Activated T-cell treated with anti-CD3 and anti-CD28 coated beads, Interleukin-2, amount 50 U/mL, for 48 hours (primary cell): ENCODE results near the gene SH3PXD2A.
A peak's percentile ranks its signal among the peaks of the same experiment; 100 is the strongest.

ENCODE experiments used
- DNase-seq, 2 experiments: peaks; one replicate each; pipeline ENCODE4 v3.0.0-alpha.2; 2020

Gene SH3PXD2A

GRCh38 chr10:103717341-103718246 lies 137.8 kb downstream of the SH3PXD2A start:
- DNase-seq = no peak

GRCh38 chr10:103716206-103717160 lies 138.9 kb downstream of the SH3PXD2A start:
- no peak for DNase-seq

DNA sequence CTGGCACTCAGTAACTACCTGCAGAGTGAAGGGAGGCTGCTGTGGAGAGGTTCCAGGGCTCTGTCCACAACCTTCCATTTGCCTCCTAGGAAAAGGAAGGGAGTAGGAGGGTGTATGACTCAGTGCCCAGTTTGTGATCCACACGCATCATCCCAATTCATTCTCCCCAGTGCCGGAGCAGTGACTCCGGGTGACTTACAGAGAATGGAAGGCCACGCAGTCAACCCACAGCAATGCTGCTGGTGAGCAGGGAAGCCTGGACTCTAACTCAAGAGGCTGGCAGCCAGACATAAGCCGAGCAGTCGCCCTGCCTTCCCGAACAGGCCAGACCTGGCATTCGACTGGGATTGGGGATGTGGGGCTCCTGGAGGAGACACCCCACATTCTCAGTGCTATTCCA lies 139.9 kb downstream of the SH3PXD2A start:
- DNase-seq = no peak

DNA sequence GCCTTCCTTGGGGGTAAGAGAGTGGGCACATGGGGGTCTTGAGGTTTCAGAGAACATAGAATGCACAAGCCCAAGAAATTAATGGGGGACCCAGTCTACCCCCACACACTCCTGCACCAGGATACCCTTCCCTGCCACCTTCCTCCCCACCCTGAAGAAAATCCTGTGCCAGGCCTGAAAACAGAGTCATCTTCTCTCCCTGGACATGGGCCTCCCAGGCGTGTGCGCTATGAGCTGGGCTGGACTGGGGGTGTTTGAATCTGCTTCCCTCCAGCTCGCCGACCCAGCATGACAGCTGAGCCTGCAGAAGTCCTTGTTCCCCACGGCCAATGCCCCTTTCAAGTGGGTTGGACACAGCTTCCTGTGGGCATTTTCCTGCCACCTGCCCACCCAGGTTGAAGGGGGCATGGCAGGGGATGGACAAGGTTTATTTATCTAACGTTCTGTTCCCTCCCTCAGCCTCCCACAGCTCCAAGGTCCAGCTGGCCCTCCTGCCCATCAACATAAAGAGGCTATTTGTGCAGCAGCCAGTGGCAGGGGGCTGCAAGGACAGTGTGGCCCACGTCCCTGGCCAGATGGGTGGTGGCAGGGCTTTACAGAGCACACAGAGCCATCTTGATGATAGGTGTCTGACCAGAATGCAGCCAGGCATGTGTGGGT lies 141.0 kb downstream of the SH3PXD2A start:
- DNase-seq = no peak

DNA sequence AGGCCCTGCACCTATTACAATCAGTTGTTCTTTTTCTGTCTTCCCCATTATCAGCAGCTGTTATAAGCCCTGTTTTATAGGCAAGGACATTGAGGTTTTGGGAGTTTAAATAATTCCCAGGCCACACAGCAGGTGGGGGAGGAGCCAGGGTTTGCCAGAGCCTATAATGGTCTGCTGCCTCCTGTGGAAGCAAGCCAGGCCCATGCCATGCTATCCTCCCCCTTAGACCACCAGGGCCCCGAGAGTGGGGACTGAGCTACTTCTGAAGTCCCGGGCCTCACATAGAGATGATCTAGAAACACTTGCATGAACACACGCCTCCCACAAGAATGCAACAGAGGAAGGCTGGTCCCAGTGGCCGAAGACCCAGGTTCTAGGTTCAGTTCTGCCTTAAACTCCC lies 141.7 kb downstream of the SH3PXD2A start:
- DNase-seq = no peak

- DNase-seq = peak; percentile 87 to 90
These were observed 142.4 kb downstream of the SH3PXD2A start for GRCh38 chr10:103712898-103713498.

DNA sequence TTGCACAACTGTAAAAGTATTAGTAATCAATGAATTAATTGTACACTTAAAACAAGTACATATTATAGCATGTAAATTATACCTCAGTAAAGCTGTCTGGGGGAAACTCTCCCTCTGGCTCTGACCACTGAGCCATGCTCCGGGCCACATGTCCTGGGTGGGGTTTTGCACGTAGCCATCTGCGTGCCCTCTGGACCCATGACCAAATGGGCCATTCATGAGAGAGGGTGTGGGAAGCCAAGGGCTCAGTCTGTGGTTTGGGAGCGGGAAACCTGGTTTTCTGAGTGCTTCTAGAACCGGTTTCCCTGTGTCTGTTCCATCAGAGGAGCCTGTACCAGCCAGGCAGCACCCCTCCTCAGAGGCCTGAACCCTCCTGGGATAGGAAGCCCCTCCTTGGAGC lies 143.2 kb downstream of the SH3PXD2A start:
- DNase-seq = no peak

- DNase-seq = no peak
These were observed 143.9 kb downstream of the SH3PXD2A start for GRCh38 chr10:103711351-103711994.

DNA sequence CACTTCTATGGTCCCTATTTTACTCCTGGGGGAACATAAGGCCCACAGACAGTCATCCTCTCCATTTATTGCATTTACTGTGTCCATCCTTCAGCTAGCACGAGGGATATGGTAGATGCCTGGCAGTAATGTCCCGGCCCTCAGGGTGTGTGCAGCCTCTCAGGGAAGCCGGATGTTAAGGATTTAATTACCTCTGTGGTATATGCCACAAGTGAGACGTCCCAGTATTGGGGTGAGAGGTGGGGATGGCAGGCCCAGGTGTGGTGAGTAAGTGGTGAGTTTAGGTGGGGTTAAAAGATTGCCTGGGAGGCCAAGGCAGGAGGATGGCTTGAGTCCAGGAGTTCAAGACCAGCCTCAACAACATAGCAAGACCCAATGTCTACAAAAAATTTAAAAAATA lies 144.9 kb downstream of the SH3PXD2A start:
- DNase-seq = no peak

DNA sequence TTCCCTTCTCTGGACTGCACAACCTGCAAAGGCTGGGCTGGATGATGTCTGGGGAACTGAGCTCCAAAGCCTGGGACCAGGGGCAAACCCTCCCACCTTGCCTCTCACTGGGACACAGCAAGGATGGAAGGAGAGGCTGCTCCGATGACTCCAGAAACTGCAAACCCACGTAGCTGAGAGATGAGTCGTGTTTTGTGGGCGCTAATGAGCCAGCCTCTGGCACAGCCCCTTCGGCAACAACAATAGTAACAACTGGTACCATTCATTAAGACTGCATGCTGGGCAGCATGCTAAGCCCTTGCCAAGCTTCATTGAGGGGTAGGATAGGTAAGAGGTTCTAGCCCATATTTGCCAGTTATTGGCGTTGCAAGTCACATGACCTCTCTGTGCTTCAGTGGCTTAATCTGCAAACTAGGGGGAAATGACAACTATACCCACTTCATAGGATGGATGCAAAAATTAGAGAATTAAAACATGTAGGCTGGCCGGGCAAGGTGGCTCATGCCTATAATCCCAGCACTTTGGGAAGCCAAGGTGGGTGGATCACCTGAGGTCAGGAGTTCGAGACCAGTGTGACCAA lies 145.9 kb downstream of the SH3PXD2A start:
- DNase-seq = no peak

DNA sequence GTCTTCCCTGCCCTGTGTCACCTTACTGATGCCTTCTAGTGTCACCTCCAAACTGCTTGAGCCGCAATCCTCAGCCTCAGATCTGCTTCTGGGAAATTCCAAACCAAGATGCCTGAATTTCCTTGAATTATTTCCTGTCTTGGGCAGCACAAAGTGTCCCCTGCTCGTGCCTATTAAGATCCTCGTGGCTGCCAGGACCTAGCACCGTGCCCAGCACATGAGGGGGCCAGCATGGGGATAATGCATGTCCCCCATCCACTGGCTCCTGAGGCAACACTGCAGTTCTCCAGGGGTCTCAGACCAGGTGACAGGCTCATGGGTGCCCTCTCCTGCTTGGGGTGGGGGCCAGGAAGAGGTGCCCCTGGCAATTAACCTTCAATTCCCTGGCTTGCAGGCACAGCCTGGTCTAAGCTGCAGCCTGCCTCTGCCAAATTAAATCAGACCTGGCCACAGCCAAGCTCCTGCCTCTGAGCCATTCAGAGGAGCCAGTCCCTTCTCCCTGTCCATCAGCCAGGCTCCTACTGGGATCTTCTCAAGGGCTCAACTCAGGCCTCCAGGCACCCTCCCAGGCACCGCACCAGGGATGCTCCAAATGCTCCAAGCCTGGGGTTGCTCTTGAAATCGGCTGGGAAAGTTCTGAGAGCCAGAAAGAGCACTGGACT lies 146.6 kb downstream of the SH3PXD2A start:
- no peak for DNase-seq

DNA sequence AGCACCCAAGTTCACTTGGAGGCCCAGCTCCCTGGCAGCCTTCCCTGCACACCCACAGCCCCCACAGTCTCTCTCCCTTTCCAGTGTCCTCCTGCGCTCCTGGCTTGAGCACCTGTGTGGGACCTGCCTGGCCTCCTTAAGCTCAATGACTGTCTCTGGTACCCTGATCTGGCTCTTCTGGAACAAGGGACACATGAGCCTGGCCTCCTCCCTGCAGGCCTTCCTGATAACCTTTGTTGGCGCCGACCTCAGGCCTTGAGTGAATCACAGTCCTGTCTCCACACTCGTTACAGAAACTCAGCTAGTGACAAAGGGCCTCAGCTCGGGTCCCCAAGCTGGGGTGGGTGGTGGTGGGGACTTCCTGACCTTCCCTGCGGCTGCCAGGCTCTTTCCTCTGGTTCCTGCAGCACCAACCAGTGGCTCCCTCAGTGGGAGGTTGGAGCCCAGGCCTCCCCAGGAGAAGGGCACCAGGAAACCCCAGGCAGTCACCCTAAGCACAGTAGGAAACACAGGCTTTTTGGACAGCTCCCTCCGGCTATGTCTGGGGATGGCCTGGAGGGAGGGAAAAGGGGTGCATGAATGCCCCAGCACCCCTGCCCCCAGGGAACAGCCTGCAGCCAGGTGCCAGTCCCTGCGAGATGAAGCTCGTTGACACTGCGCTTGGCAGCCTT lies 147.3 kb downstream of the SH3PXD2A start:
- no peak for DNase-seq

DNA sequence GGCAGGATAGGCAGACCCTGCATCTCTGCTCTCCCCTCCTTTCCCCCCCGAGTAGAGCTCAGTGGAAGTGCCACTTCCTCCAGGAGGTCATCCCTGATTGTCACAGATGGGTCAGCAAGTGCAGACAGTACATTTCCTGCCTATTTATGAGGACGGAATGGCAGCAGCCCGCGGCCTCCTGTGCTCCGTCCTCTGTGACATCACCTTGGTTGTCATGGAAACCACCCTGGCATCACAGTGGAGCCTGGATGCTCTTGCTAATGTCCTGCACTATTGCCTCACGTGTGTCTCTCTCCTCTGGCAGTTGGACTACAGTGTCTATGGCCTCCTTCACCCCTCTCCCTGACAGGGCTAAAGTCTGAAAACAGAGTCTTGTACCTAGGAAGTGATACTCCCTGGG lies 148.6 kb downstream of the SH3PXD2A start:
- DNase-seq = no peak

- DNase-seq = no peak
These were observed 149.3 kb downstream of the SH3PXD2A start for GRCh38 chr10:103706047-103706446.

GRCh38 chr10:103703941-103704919 lies 151.1 kb downstream of the SH3PXD2A start:
- DNase-seq = no peak

DNA sequence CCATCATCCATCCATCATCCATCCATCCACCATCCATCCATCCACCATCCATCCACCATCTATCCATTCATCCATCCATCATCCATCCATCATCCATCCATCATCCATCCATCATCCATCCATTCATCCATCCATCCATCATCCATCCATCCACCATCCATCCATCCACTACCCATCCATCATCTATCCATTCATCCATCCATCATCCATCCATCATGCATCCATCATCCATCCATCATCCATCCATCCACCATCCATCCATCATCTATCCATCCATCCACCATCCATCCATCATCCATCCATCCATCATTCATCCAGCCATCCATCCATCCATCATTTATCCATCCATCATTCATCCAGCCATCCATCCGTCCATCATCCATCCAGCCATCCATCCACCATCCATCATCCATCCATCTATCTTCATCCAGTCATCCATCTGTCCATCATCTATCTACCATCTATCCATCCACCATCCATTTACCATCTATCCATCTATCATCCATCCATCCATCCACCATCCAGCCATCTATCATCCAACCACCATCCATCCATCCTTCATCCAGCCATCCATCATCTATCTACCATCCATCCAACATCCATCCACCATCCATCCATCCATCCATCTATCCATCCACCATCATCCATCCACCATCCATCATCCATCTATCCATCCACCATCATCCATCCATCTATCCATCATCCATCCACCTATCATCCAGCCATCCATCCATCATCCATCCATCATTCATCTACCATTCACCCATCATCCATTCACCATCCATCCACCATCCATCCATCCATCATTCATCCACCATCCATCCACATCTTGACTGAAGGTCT lies 153.8 kb downstream of the SH3PXD2A start:
- DNase-seq = no peak

GRCh38 chr10:103700436-103700715 lies 155.0 kb downstream of the SH3PXD2A start:
- no peak for DNase-seq

- no peak for DNase-seq
These were observed 155.6 kb downstream of the SH3PXD2A start for GRCh38 chr10:103699611-103700435.
